H1 (cell line): Measurements from ENCODE around the gene EXOC2. TPM values are rescaled to one million over a fixed set of nuclear protein-coding genes. Genes with fewer than 3 reads are reported as not detected.

Experiments used
- CTCF ChIA-PET: fragments of 300-600 bp; sonication (Branson Sonifier 250); formaldehyde crosslinking; loops from one replicate; lab custom pipeline; 2021; ENCODE audit not compliant: partially characterized antibody; lab: Charles Lee
- POLR2A ChIA-PET: fragments of 300-600 bp; sonication (Branson Sonifier 250); formaldehyde crosslinking; loops from one replicate; lab custom pipeline; 2021; ENCODE audit warnings: inconsistent platforms; ENCODE audit not compliant: partially characterized antibody; lab: Charles Lee
- DNase-seq, 2 experiments: peaks; one replicate each; pipeline versions ENCODE4 v3.0.0 to v3.0.0-alpha.2; 2010 to 2022; ENCODE audit warnings: low spot score in 2 of 2, low read depth in 1 of 2, mixed read lengths in 1 of 2
- FAIRE-seq: peaks from 2 replicates; lab custom pipeline; 2011; peaks lifted over from hg19 to GRCh38; lab: Jason Lieb, UNC
- H2AFZ ChIP-seq: 2 replicates; pipeline ENCODE4 v1.8.1; 2012; ENCODE audit warnings: low read length, inconsistent platforms
- H2AK5ac ChIP-seq: 2 replicates; pipeline ENCODE4 v1.6.1; 2013; ENCODE audit warnings: low read depth, low read length
- H2BK120ac ChIP-seq: replicated peaks from 2 replicates; pipeline ENCODE3; 2013; ENCODE audit warnings: low read depth, low read length, inconsistent platforms
- H2BK12ac ChIP-seq: 2 replicates; pipeline ENCODE4 v1.6.1; 2013; ENCODE audit warnings: low read depth, low read length
- H2BK15ac ChIP-seq: 2 replicates; pipeline ENCODE4 v1.6.1; 2013; ENCODE audit warnings: low read length
- H2BK20ac ChIP-seq: 2 replicates; pipeline ENCODE4 v1.6.1; 2013; ENCODE audit warnings: low read length
- H2BK5ac ChIP-seq: 2 replicates; pipeline ENCODE4 v1.6.1; 2013; ENCODE audit warnings: low read depth, low read length
- H3K14ac ChIP-seq: 2 replicates; pipeline ENCODE4 v1.6.1; 2013; ENCODE audit warnings: inconsistent platforms; ENCODE audit not compliant: insufficient read length
- H3K18ac ChIP-seq: 2 replicates; pipeline ENCODE4 v1.6.1; 2013; ENCODE audit warnings: low read length; ENCODE audit errors: extremely low read depth
- H3K23ac ChIP-seq: 2 replicates; pipeline ENCODE4 v1.6.1; 2013; ENCODE audit warnings: inconsistent platforms; ENCODE audit not compliant: insufficient read length
- H3K23me2 ChIP-seq: 2 replicates; pipeline ENCODE4 v1.6.1; 2013; ENCODE audit warnings: low read depth, low read length
- H3K27ac ChIP-seq: 2 replicates; pipeline ENCODE4 v1.6.1; 2011; ENCODE audit warnings: low read depth, low read length, inconsistent platforms
- H3K27me3 ChIP-seq, 4 experiments: replicated peaks in 1 of 4; 1 replicate in 1 of 4; 2 replicates in 3 of 4; pipeline versions ENCODE4 v1.6.1 to v1.8.1; 2011 to 2013; ENCODE audit warnings: low read length in 3 of 4, mild to moderate bottlenecking in 3 of 4, inconsistent platforms in 2 of 4, mixed read lengths in 2 of 4, moderate library complexity in 1 of 4; ENCODE audit not compliant: control insufficient read depth in 3 of 4, insufficient read depth in 3 of 4; ENCODE audit errors: extremely low read depth in 1 of 4
- H3K36me3 ChIP-seq, 4 experiments: 2 replicates each; pipeline versions ENCODE4 v1.6.1 to v1.8.1; 2011 to 2013; ENCODE audit warnings: mild to moderate bottlenecking in 4 of 4, low read length in 3 of 4, moderate library complexity in 2 of 4, control low read depth in 1 of 4, inconsistent platforms in 1 of 4; ENCODE audit not compliant: insufficient read depth in 4 of 4, control insufficient read depth in 2 of 4
- H3K4ac ChIP-seq: replicated peaks from 2 replicates; pipeline ENCODE3; 2013; ENCODE audit warnings: low read length, low read depth, mixed read lengths, inconsistent platforms; ENCODE audit not compliant: insufficient read length
- H3K4me1 ChIP-seq, 4 experiments: replicated peaks in 1 of 4; 1 replicate in 1 of 4; 2 replicates in 3 of 4; pipeline versions ENCODE4 v1.6.1 to v1.8.1; 2011 to 2013; ENCODE audit warnings: low read length in 3 of 4, inconsistent platforms in 2 of 4, mixed read lengths in 1 of 4; ENCODE audit not compliant: insufficient read depth in 4 of 4, control insufficient read depth in 3 of 4
- H3K4me2 ChIP-seq, 2 experiments: 2 replicates each; pipeline versions ENCODE4 v1.6.1 to v1.8.1; 2011 to 2013; ENCODE audit warnings: low read depth in 2 of 2, low read length in 2 of 2, control low read depth in 1 of 2, inconsistent platforms in 1 of 2, mild to moderate bottlenecking in 1 of 2; ENCODE audit not compliant: insufficient read depth in 1 of 2
- H3K4me3 ChIP-seq, 4 experiments: fragments of 200-600, 300-600 bp in 1 of 4; sonication (generic), shearing (Covaris generic), sonication (Bioruptor Twin) in 1 of 4; 2 replicates each; pipeline versions ENCODE4 v1.5.1 to v1.8.1; 2011 to 2016; ENCODE audit warnings: low read length in 4 of 4, low read depth in 3 of 4, control low read depth in 2 of 4, inconsistent platforms in 2 of 4, mild to moderate bottlenecking in 2 of 4, mixed read lengths in 1 of 4, moderate library complexity in 1 of 4; ENCODE audit not compliant: insufficient read depth in 2 of 4; ENCODE audit errors: extremely low read depth in 1 of 4
- H3K56ac ChIP-seq: replicated peaks from 2 replicates; pipeline ENCODE3; 2013; ENCODE audit warnings: low read depth, mild to moderate bottlenecking, mixed read lengths, low read length, inconsistent platforms; ENCODE audit not compliant: insufficient read length
- H3K79me1 ChIP-seq: 2 replicates; pipeline ENCODE4 v1.6.1; 2013; ENCODE audit warnings: low read depth, low read length, control low read depth
- H3K79me2 ChIP-seq, 2 experiments: 2 replicates each; pipeline versions ENCODE4 v1.6.1 to v1.8.1; 2012 to 2013; ENCODE audit warnings: low read length in 2 of 2, mild to moderate bottlenecking in 2 of 2, inconsistent platforms in 1 of 2; ENCODE audit not compliant: insufficient read depth in 2 of 2, control insufficient read depth in 1 of 2
- H3K9ac ChIP-seq, 4 experiments: replicated peaks in 1 of 4; 1 replicate in 1 of 4; 2 replicates in 3 of 4; pipeline versions ENCODE4 v1.6.1 to v1.8.1; 2011 to 2013; ENCODE audit warnings: low read depth in 3 of 4, low read length in 3 of 4, control low read depth in 2 of 4, mild to moderate bottlenecking in 2 of 4, moderate library complexity in 2 of 4, inconsistent platforms in 1 of 4; ENCODE audit errors: extremely low read depth in 1 of 4
- H3K9me3 ChIP-seq, 2 experiments: 2 replicates each; pipeline versions ENCODE4 v1.6.1 to v1.8.1; 2012 to 2013; ENCODE audit warnings: mild to moderate bottlenecking in 2 of 2, moderate library complexity in 2 of 2, control low read depth in 1 of 2, inconsistent platforms in 1 of 2, low read depth in 1 of 2, low read length in 1 of 2, mixed read lengths in 1 of 2; ENCODE audit not compliant: insufficient read depth in 2 of 2
- H4K20me1 ChIP-seq, 2 experiments: replicated peaks in 1 of 2; 2 replicates each; pipeline versions ENCODE3 to v1.8.1; 2011 to 2013; ENCODE audit warnings: inconsistent platforms in 2 of 2, low read length in 2 of 2, mild to moderate bottlenecking in 1 of 2; ENCODE audit not compliant: insufficient read depth in 2 of 2, control insufficient read depth in 1 of 2
- H4K5ac ChIP-seq: 2 replicates; pipeline ENCODE4 v1.6.1; 2013; ENCODE audit warnings: low read length, low read depth, mixed read lengths, inconsistent platforms; ENCODE audit not compliant: insufficient read length
- H4K8ac ChIP-seq: 2 replicates; pipeline ENCODE4 v1.8.0; 2013; ENCODE audit warnings: mild to moderate bottlenecking, moderate library complexity, low read length, inconsistent platforms; ENCODE audit not compliant: insufficient read depth; ENCODE audit errors: extremely low read depth
- H4K91ac ChIP-seq: replicated peaks from 2 replicates; pipeline ENCODE3; 2013; ENCODE audit warnings: low read length, mixed read lengths, inconsistent platforms; ENCODE audit not compliant: insufficient read length
- CREB1 ChIP-seq: IDR thresholded peaks from 2 replicates; pipeline ENCODE4 v1.6.1; 2012; ENCODE audit warnings: inconsistent platforms
- HDAC6 ChIP-seq: IDR thresholded peaks from one replicate; pipeline ENCODE4 v1.7.1; 2012; ENCODE audit warnings: low read depth, mild to moderate bottlenecking, inconsistent platforms, low read length, moderate library complexity
- NANOG ChIP-seq: IDR thresholded peaks from 2 replicates; pipeline ENCODE4 v1.6.1; 2011; ENCODE audit warnings: low read length, low read depth, mild to moderate bottlenecking, inconsistent platforms; ENCODE audit not compliant: insufficient read depth, poor library complexity, severe bottlenecking
- RNF2 ChIP-seq: fragments of 200-900, 300-1000 bp; sonication (generic); IDR thresholded peaks from 2 replicates; pipeline ENCODE4 v1.7.1; 2016; ENCODE audit warnings: borderline replicate concordance, low read depth, mild to moderate bottlenecking, antibody characterized with exemption, low read length; ENCODE audit not compliant: poor library complexity, severe bottlenecking; ENCODE audit errors: missing control alignments
- SIX5 ChIP-seq: IDR thresholded peaks from 2 replicates; pipeline ENCODE4 v1.6.1; 2011; ENCODE audit warnings: mild to moderate bottlenecking, low read depth, low read length
- SP2 ChIP-seq: IDR thresholded peaks from 2 replicates; pipeline ENCODE4 v1.6.1; 2012; ENCODE audit warnings: mild to moderate bottlenecking, low read length, inconsistent platforms
- TAF7 ChIP-seq: optimal IDR thresholded peaks from 2 replicates; pipeline ENCODE3; 2011; ENCODE audit warnings: low read depth, mild to moderate bottlenecking, inconsistent platforms, low read length, moderate library complexity, borderline replicate concordance
- TBP ChIP-seq: IDR thresholded peaks from 2 replicates; pipeline ENCODE4 v1.6.1; 2011; ENCODE audit warnings: low read depth, low read length, improper control_type of control experiment
- WGBS, 2 experiments: shearing (Covaris generic) in 1 of 2; methylation state at CpG; one replicate each; pipeline versions ENCODE4 v1.1.6 to v1.1.7; 2013 to 2015; ENCODE audit warnings: low lambda C conversion rate in 2 of 2, mixed read lengths in 2 of 2, inconsistent platforms in 1 of 2, low coverage in 1 of 2, missing lambda C conversion rate in 1 of 2; ENCODE audit not compliant: insufficient replicate concordance in 2 of 2, insufficient coverage in 1 of 2, insufficient read length in 1 of 2; ENCODE audit errors: extremely low coverage in 1 of 2, missing lambda C conversion rate in 1 of 2; 5-methylcytosine and 5-hydroxymethylcytosine counted together
- polyA plus RNA-seq, 7 experiments: library from polyadenylated mRNA; depleted of rRNA in 3 of 7; stranded (reverse) in 5 of 7; unstranded in 2 of 7; fragments of >200 nt in 5 of 7; fragments of 200-250 nt in 2 of 7; gene quantifications; 1 replicate in 5 of 7; 2 replicates in 1 of 7; 4 replicates in 1 of 7; pipeline versions ENCODE4 v1.2.1 to v1.2.3, GENCODE V29; 2011 to 2013; ENCODE audit warnings: missing spikeins in 2 of 7, mixed read lengths in 2 of 7
- total RNA-seq: library from RNA; stranded (reverse); fragmentation: NEBNext Ultra II Directional; extraction: Animal tissue kit (Norgen Biotek cat#: 25700); gene quantifications from 2 replicates; pipeline ENCODE4 v1.2.1, GENCODE V29; 2021

EXOC2 gene
- total and polyA plus RNA-seq, 2 of the 8 experiments (the other 6 are each of a cell fraction or from before 2014, with no cell fraction given) = 25.5 to 44.4 TPM

DNA sequence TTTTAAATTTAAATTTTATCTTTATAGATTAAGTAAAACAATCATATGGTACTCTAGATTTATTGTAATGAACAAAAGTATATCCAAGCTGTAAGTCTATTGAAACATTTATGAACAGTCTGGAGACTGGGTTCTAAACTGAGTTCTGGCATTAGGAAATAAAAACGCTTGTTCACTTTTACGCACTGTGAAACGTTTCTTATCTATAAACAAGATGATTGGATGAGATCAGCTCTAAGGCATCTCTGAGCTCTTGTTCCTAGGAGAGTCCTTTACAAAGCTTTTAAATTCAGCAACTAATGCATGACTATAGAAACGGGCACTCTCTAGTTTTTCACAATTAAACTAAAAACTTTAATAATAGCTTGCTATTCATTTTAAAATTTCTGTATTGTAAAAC lies 42.8 kb downstream of the EXOC2 start:
- Histone ChIP-seq H2AK5ac (no peak overlapping the region), H3K56ac (no peak overlapping the region), H2BK5ac (no peak overlapping the region), H3K14ac (no peak overlapping the region), H3K18ac (no peak overlapping the region), H4K5ac (no peak overlapping the region), H3K9ac (no peak overlapping the region), H3K79me2 (peaks cover 0 to 65% of the 10 kb centered on the region in 2 experiments; a peak in 3 of 4 replicates), H3K27ac (no peak overlapping the region), H2BK12ac (no peak overlapping the region), H3K79me1 (no peaks in the 10 kb centered on the region), H3K9me3 (no peaks in the 10 kb centered on the region; a peak in 2 of 4 replicates), H3K36me3 (no peaks in the 10 kb centered on the region; a peak in 1 of 8 replicates), H2BK20ac (no peak overlapping the region), H2BK120ac (no peak overlapping the region), H4K20me1 (peaks cover 0 to 2% of the 10 kb centered on the region in 2 experiments), H3K4ac (no peak overlapping the region), H4K8ac (no peak overlapping the region), H4K91ac (no peak overlapping the region), H3K23ac (no peak overlapping the region), H3K27me3 (no peaks in the 10 kb centered on the region), H3K4me1 (peaks cover 0 to 14% (median 2%) of the 10 kb centered on the region in 4 experiments; a peak in 3 of 7 replicates), H2BK15ac (no peak overlapping the region), H2AFZ (no peak overlapping the region), H3K23me2 (no peaks in the 10 kb centered on the region), H3K4me3 (peak overlapping the region in 2 of 4 experiments; percentile 2 to 18; a peak in 1 of 8 replicates), H3K4me2 (peak overlapping the region in 1 of 2 experiments; percentile 17; a peak in 2 of 4 replicates)
- CTCF ChIA-PET = interaction anchor here (0.7 to 1.6 kb wide), 6 partner anchors 8 to 45 kb away, joined by 3 to 7 read pairs (median 4); partner anchors contain the start of gene EXOC2
- DNase-seq = no peak
- 28% methylated on average over 4 of the region's 4 CpGs; no CpG with 5 or more reads in 1 of the 2 experiments for WGBS, 2 experiments
- POLR2A ChIA-PET = interaction anchor here (0.6 kb wide), 1 partner anchor 38 kb away, joined by 3 read pairs; no protein-coding TSS in a partner anchor
- TF ChIP-seq TAF7 (no peak), HDAC6 (no peak), TBP (no peak), RNF2 (no peak), CREB1 (no peak), SIX5 (no peak), SP2 (no peak), NANOG (no peak)
- FAIRE-seq = no peak
